CD4-positive, alpha-beta T cell treated with Interleukin-15 for 4 hours (primary cell): ENCODE data around the gene KRT76.
"Not testable (repeated sequence)": the region's sequence is repeated elsewhere in the genome, so short reads cannot be mapped to it uniquely, and the experiment has no call there.

Experiments
- DNase-seq: peaks from one replicate; pipeline ENCODE4 v3.0.0-alpha.2; 2020; ENCODE audit warnings: low spot score

KRT76 gene

DNA sequence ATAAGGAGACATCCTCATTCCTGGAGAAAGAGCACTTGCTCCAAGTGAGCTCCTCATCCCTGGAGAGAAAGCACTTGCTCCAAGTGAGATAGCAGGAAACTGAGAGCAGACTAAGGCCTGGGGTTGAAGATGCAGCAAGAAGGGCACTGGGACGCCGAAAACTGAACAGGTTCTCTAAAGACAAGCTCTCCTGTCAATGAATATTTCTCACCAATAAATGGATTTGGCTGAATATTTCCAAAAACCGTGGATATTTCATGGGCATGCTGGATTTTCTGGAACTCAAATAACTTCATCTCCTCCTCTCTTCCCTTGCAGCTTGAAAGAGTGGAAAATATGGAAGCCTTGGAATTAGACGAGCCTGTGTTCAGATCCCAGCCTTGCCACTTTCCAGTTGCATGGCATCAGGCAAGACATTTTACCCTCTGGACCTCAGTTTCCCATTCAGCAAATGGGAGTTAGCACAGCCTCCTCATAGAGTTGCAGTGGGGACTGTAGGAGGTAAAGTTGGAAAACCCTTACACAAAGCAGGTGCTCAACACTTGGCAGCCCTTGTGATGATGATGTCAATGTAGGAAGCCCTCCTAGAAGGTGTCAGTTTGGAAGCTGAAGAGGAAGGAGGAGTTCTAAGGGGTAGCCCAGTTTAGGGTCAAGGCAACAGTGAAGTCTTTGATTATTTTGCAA is 4.4 kb upstream of the KRT76 start:
- no peak for DNase-seq

- no peak for DNase-seq
These were observed 2.8 kb upstream of the KRT76 start for GRCh38 chr12:52779914-52780313.

DNA sequence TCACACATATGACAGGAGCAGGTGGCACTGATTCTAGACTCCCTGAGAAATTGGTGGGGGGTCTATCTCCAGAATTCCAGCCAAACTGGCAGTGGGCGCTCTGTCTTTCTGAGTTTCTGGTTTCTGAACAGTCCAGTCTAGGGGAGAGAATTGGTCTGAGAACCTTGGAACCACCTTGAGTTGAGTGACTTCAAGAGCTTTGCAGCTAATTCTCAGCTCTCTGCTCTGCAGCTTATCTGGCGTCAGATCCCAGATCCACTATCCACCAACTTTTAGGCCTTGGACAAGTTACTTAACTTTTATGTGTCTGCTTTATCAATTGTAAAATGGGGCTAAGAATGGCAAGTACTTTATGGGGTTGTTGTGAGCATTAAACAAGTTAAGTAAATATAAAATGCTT is 1.7 kb upstream of the KRT76 start:
- DNase-seq, result no peak

DNA sequence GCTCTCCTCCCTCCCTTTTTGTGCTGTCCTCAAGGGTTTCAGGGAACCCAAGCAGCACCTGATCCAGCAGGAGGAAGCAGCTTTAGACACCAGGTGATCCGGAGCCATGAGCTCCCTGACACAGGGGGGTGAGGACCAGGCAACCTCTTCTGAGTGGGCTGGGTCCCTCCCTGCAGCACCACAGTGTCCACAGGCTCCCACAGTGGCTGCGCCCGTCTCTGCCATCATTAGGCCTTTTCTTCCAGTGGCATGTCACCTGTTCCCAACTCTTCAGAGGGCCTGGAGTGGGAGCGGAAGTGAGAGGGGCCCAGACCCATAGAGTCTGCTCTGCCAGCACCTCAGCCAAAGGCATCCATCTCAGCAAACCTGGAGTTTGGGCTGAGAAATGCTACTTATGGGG is 421 bp upstream of the KRT76 start:
- no peak for DNase-seq

GRCh38 chr12:52776435-52776834 is 710 bp downstream of the KRT76 start:
- DNase-seq, result no peak

DNA sequence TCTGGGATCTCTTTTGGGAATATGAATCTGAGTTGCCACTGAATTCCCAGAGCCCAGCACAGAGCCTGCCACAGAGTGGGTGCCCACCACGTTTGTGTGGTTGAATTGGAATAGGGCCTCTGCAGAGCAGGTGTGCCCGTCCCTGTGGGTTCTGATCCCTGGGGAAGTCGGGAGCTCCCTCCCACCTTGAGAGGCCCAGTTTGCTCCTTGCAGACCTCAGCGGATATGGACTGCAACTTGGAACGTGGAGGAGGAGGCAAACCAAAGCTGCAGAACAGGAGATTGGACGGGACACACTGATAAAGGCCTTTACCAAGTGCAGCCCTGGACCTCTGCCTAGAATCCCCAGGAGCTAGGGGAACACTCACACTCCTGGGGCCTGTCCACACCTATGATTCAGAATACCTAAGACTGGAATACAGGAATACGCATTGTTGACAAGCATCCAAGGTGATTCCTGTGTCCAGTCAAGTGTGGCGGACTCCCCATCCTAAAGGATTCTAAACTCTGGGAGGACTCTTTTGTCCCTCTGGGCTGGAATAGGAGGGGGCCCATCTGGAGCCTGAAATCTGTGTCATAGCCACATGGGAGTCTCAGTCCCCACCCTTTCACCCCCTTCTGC is 2.4 kb downstream of the KRT76 start:
- DNase-seq, result no peak

DNA sequence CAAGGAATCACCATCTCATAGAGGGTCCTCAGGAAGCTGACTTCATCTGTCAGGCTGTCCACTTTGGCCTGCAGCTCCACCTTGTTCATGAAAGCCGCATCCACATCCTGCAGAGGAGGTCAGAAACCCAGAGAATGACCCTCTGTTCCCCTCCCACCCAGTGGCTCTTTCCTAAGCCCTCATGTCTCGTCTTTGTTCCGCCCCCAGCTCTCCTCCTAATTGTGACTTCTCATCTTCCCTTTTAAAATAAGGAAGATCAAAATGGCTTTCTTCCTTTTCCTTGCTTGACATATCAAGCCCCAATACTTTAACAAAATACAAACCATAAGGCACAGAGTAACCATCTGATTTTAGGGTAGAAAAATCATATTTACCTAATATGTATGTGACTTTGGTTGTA is 4.4 kb downstream of the KRT76 start:
- DNase-seq, result no peak

DNA sequence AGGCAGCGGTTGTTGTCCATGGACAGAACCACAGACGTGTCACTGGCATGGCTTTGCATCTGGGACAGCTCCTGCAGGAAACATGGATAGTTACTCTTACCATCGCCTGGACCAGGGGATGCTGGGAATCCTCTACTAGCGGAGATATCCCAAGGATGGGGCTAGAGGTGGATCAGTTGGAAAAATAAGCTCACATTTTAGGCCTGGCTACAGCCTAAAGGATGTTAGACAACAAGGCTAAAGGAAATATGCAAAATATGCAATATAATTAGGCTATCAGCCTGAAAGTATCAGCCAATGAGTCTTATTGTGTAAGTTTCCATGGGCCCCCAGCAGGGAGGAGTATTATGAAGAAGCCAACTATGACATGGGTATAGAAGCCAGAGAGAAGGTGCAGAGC is 5.0 kb downstream of the KRT76 start:
- no peak for DNase-seq

- no peak for DNase-seq
These were observed 5.6 kb downstream of the KRT76 start for GRCh38 chr12:52771505-52771904.

DNA sequence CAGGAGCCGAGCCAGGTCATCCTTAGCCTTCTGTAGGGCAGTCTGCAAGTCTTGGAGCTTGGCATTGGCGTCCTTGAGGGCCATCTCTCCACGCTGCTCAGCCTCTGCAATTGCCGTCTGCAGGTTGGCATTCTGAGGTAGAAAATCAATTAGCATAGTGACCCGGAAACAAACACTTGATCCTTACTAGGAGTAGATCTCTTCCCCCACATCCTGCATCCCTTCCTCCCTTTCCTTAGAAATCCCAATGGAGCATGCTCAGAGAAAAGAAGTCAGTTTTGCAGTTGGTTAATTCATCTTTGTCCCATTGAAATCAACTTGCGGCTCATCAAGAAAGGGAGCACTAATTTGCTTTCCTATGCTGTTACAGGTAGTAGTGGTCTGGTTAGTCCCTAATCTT is 6.1 kb downstream of the KRT76 start:
- no peak for DNase-seq

- DNase-seq, result no peak
These were observed 7.2 kb downstream of the KRT76 start for GRCh38 chr12:52769946-52770345.

- DNase-seq, result no peak
These were observed 7.8 kb downstream of the KRT76 start for GRCh38 chr12:52769354-52769753.

DNA sequence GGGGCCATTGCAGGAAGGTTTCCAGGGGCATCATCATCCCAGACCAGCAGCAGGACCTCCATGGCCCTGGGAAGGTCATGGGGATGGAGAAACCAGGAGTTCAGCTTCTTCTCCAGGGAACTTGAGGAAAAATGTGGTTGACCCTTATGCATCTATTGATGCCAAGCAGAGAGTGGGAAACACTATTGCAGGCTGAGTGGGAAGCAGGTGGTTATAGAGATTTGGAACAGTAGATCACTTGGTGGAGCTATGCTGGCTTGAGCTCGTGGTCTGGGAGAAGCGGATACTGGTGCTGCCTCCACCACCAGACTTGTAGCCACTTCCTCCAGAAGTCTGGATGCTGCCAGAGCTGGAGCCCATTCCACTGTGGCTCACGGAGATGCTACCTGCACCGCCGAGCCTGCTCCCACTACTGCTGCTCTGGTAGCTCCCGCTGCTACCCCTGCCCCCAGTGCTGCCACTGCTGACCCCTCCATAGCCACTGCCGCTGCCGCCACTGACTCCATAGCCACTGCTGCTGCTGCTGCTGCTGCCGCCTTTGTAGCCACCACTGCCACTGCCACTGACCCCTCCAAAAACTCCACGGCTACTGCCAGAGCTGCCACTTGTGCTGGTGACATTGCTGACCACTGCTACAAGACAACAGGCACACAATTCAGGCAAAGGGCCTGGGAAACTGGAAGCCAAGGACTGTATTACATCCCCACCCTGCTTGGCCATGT is 8.5 kb downstream of the KRT76 start:
- DNase-seq, result no peak

DNA sequence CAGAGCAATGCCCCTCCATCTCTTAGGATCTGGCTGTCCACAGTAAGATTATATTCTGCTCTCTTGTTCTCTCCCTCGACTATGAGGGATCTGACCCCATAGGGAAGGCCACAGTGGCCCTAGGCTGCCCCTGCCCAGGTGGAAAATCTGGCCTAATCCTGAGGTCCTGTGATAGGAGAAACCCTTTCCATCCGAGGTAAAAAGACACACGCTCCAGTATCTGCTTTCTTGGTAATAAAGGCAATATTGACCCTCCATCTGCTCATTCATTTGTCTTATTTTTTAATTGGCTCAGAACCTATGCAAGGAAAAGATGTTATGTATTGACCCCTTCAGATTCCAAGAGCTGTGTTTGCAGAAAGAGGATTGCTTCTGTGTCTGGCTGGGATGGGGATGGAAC is 9.7 kb downstream of the KRT76 start:
- DNase-seq, result no peak

DNA sequence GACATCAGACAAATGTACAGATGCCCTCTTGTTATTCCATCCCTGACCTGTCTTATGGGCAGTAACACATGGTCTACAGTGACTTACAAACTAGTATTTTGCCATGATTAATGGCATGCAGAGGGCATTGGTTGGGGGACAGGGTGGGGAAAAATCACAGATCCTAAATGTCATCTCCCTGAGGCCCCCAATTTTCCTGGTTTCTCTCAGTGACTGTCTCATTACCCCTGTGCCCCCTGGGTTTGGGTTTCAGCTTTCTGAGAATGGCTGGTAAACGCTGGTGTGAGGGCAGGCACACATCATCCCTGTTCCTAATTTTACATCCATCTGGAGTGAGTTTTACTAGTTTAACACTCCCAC is 10.1 kb downstream of the KRT76 start:
- no peak for DNase-seq

DNA sequence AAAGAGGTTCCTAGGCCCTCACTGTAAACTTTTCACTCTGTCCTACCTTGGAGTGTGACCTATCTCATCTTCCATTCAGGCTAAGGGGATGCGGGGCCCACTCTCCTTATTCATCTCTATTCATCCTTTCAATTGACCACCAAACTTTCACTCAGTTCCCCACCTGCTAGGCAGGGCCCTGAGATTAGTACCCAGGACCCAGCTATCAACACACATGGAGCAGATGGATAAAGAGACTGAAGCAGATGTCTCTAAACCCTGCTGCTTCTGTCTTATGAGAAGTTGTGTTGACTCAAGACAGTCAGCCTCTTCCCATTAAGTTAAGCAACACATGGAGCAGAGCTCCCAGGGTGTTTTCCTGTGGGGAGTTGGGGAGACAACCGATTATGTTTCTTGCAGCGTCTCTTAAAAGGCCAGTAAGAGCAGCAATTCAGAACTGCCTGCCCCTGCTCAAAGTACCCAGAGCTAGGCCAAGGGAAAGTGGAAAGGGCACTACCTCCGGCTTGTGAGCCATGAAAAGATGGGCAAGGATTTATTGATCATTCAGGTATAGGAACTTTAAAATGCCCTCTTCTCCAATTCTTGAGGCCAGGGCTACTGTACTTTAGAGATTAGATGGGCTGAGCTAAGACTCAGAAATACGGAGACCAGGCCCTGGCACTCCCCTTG is 10.7 kb downstream of the KRT76 start:
- DNase-seq, result no peak

GRCh38 chr12:52765702-52766101 is 11.4 kb downstream of the KRT76 start:
- DNase-seq, result no peak

- no peak for DNase-seq
These were observed 13.2 kb downstream of the KRT76 start for GRCh38 chr12:52763991-52764390.

DNA sequence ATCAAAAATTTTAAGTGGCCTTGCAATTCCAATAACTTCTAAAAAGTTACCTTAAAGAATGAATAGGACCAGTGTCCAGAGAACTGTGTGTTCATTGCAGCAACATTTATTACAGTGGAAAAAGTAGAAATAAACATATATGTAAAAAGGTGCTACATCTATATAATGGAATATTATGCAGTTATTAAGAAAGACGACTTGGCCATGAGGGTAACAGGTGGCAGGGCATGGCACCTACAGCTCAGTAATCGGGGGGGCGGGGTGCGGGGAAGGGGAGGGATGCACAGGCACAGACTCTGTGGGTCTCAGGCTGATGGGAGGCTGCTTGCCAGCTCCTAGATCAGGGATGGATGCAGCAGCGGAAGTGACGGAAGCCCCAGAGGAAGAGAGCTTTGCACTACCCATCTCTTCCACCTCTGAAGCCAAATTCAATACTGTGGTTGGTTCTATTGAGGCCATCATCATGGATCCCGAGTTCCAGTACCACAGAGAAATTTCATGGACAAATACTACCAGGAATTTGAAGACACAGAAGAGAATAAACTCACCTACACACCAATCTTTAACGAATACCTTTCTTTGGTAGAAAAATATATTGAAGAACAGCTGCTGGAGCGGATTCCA is 14.0 kb downstream of the KRT76 start:
- no peak for DNase-seq

- DNase-seq, result no peak
These were observed 15.3 kb downstream of the KRT76 start for GRCh38 chr12:52761802-52762201.

GRCh38 chr12:52761218-52761617 is 15.9 kb downstream of the KRT76 start:
- DNase-seq, result not testable (repeated sequence)

- no peak for DNase-seq
These were observed 16.5 kb downstream of the KRT76 start for GRCh38 chr12:52760623-52761022.

DNA sequence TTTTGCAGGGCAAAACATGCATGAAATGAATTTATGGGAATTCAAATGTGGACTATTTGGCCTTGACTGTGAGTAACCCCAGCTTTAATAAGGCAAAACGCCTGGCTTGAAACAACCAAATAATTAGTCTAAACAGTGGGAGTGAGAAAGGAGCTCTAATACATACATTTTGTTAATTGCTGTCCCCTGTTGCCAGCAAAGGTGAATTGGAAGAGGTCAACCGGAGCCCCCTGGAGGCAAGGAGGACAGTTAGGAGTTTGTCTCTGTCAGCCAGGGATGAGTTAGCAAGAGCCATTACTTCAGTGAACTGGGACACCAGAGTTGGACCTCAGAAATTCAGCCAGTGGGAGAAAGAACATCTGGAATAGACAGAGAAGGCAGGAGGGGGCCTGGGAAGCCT is 17.4 kb downstream of the KRT76 start:
- DNase-seq, result no peak
